Mesenchymal stem cell (in vitro differentiated cells and primary cell): ENCODE measurements around the gene RERE.

ENCODE experiments used
- DNase-seq: peaks from one replicate; pipeline ENCODE4 v3.0.0-alpha.2; 2013
- H2AFZ ChIP-seq: one replicate; pipeline ENCODE4 v1.6.1; 2013; ENCODE audit warnings: low read depth, mild to moderate bottlenecking, control low read depth, inconsistent platforms, low read length, moderate library complexity
- H2AK5ac ChIP-seq: 2 replicates; pipeline ENCODE4 v1.6.1; 2013; ENCODE audit warnings: low read length, moderate library complexity, mild to moderate bottlenecking, inconsistent platforms; ENCODE audit not compliant: severe bottlenecking
- H2BK120ac ChIP-seq: one replicate; pipeline ENCODE4 v1.6.1; 2013; ENCODE audit warnings: low read depth, mild to moderate bottlenecking, inconsistent platforms, low read length, moderate library complexity
- H2BK12ac ChIP-seq, 2 experiments: one replicate each; pipeline ENCODE4 v1.6.1; 2013; ENCODE audit warnings: inconsistent platforms in 2 of 2, low read length in 2 of 2, mild to moderate bottlenecking in 2 of 2, moderate library complexity in 2 of 2, control low read depth in 1 of 2
- H2BK15ac ChIP-seq: one replicate; pipeline ENCODE4 v1.6.1; 2013; ENCODE audit warnings: mild to moderate bottlenecking, low read depth, inconsistent platforms; ENCODE audit not compliant: poor library complexity, severe bottlenecking
- H2BK5ac ChIP-seq: 2 replicates; pipeline ENCODE4 v1.6.1; 2013; ENCODE audit warnings: low read depth, mild to moderate bottlenecking, low read length, control low read depth, inconsistent platforms; ENCODE audit not compliant: poor library complexity, severe bottlenecking
- H3K14ac ChIP-seq, 2 experiments: one replicate each; pipeline ENCODE4 v1.6.1; 2013; ENCODE audit warnings: inconsistent platforms in 2 of 2, low read length in 2 of 2, control low read depth in 1 of 2, mild to moderate bottlenecking in 1 of 2, moderate library complexity in 1 of 2
- H3K18ac ChIP-seq, 2 experiments: one replicate each; pipeline ENCODE4 v1.6.1; 2013; ENCODE audit warnings: inconsistent platforms in 2 of 2, low read length in 2 of 2, control low read depth in 1 of 2, low read depth in 1 of 2, mild to moderate bottlenecking in 1 of 2
- H3K23ac ChIP-seq, 2 experiments: one replicate each; pipeline ENCODE4 v1.6.1; 2013; ENCODE audit warnings: inconsistent platforms in 2 of 2, low read length in 2 of 2, mild to moderate bottlenecking in 2 of 2, moderate library complexity in 2 of 2, control low read depth in 1 of 2
- H3K27ac ChIP-seq: 2 replicates; pipeline ENCODE4 v1.5.1; 2013; ENCODE audit warnings: mild to moderate bottlenecking, moderate library complexity, low read length, control low read depth, inconsistent platforms; ENCODE audit not compliant: poor library complexity, severe bottlenecking
- H3K27me3 ChIP-seq, 2 experiments: 2 replicates each; pipeline versions ENCODE4 v1.6.1 to v1.7.0; 2013; ENCODE audit warnings: low read length in 2 of 2, mild to moderate bottlenecking in 2 of 2, moderate library complexity in 2 of 2, control low read depth in 1 of 2, inconsistent platforms in 1 of 2; ENCODE audit not compliant: control insufficient read depth in 1 of 2, insufficient read depth in 1 of 2
- H3K36me3 ChIP-seq, 2 experiments: 2 replicates each; pipeline versions ENCODE4 v1.6.1 to v1.7.0; 2013; ENCODE audit warnings: low read length in 2 of 2, control low read depth in 1 of 2, inconsistent platforms in 1 of 2, low read depth in 1 of 2, mild to moderate bottlenecking in 1 of 2; ENCODE audit not compliant: insufficient read depth in 2 of 2, control insufficient read depth in 1 of 2
- H3K4ac ChIP-seq, 2 experiments: one replicate each; pipeline ENCODE4 v1.6.1; 2013; ENCODE audit warnings: inconsistent platforms in 2 of 2, low read length in 2 of 2, mild to moderate bottlenecking in 2 of 2, moderate library complexity in 2 of 2, control low read depth in 1 of 2, low read depth in 1 of 2
- H3K4me1 ChIP-seq: 2 replicates; pipeline ENCODE4 v1.6.1; 2013; ENCODE audit warnings: low read depth, low read length, control low read depth; ENCODE audit not compliant: control insufficient read depth, insufficient read depth
- H3K4me2 ChIP-seq: 2 replicates; pipeline ENCODE4 v1.6.1; 2013; ENCODE audit warnings: low read length, mild to moderate bottlenecking, inconsistent platforms; ENCODE audit not compliant: poor library complexity, severe bottlenecking
- H3K4me3 ChIP-seq, 2 experiments: 2 replicates each; pipeline versions ENCODE4 v1.5.1 to v1.7.0; 2013; ENCODE audit warnings: low read length in 2 of 2, mild to moderate bottlenecking in 2 of 2, control low read depth in 1 of 2, low read depth in 1 of 2; ENCODE audit not compliant: insufficient read depth in 1 of 2
- H3K79me1 ChIP-seq: replicated peaks from 2 replicates; pipeline ENCODE4 v1.6.1; 2013; ENCODE audit warnings: mild to moderate bottlenecking, control low read depth, low read length, inconsistent platforms; ENCODE audit not compliant: poor library complexity, severe bottlenecking
- H3K9ac ChIP-seq: 2 replicates; pipeline ENCODE4 v1.7.0; 2013; ENCODE audit warnings: mild to moderate bottlenecking, low read length, moderate library complexity
- H3K9me3 ChIP-seq: 2 replicates; pipeline ENCODE4 v1.7.0; 2013; ENCODE audit warnings: mild to moderate bottlenecking, low read length; ENCODE audit not compliant: control insufficient read depth
- H4K8ac ChIP-seq: one replicate; pipeline ENCODE4 v1.6.1; 2013; ENCODE audit warnings: inconsistent platforms, mild to moderate bottlenecking, low read length, moderate library complexity
- H4K91ac ChIP-seq: one replicate; pipeline ENCODE4 v1.6.1; 2013; ENCODE audit warnings: mild to moderate bottlenecking, low read length, inconsistent platforms
- WGBS: methylation state at CpG from one replicate; pipeline ENCODE4 v1.1.7; 2013; ENCODE audit warnings: mixed read lengths; 5-methylcytosine and 5-hydroxymethylcytosine counted together

The RERE gene

DNA sequence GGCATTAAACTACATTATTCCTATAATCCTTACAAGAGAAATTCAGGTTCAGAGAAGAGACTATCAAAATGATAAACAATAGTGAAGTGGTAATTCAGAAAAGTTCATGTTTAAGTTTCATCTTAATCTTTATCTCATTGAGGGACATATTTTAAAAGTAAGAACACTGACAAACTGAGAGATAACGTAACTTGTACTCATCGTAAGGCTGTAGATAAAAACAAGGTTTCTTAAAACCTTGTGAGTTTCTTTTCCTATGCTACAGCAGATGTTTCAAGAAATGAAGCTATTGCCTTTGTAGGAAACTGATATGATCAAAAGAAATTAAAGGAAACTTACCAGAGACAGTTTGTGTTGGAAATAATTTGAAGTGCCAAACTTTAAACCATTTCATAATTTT lies 65.0 kb downstream of the RERE start:
- no peak overlapping the region for H2AK5ac ChIP-seq
- no peak overlapping the region for H3K4me3 ChIP-seq
- H3K79me1 ChIP-seq, result peaks cover 15% of the 10 kb centered on the region
- H3K4me1 ChIP-seq, result no peaks in the 10 kb centered on the region
- no peak overlapping the region for H3K14ac ChIP-seq
- H3K18ac ChIP-seq, result no peak overlapping the region
- H2BK5ac ChIP-seq, result no peak overlapping the region
- no peak overlapping the region for H3K4ac ChIP-seq
- H2BK120ac ChIP-seq, result no peak overlapping the region
- WGBS, result 100% methylated on average over 1 of the region's 2 CpGs
- no peaks in the 10 kb centered on the region for H3K36me3 ChIP-seq
- H3K9ac ChIP-seq, result no peak overlapping the region
- H2BK12ac ChIP-seq, result no peak overlapping the region
- H4K8ac ChIP-seq, result no peak overlapping the region
- no peak for DNase-seq
- H2BK15ac ChIP-seq, result no peak overlapping the region
- H3K4me2 ChIP-seq, result no peak overlapping the region
- H3K27me3 ChIP-seq, result no peaks in the 10 kb centered on the region
- no peak overlapping the region for H3K27ac ChIP-seq
- H2AFZ ChIP-seq, result no peak overlapping the region
- H4K91ac ChIP-seq, result no peak overlapping the region
- H3K23ac ChIP-seq, result no peak overlapping the region
- H3K9me3 ChIP-seq, result no peaks in the 10 kb centered on the region

GRCh38 chr1:8751984-8752383 lies 65.5 kb downstream of the RERE start:
- H3K4me3 ChIP-seq, result no peak overlapping the region
- H3K4ac ChIP-seq, result no peak overlapping the region
- H3K9ac ChIP-seq, result no peak overlapping the region
- no peak overlapping the region for H2BK12ac ChIP-seq
- no peak overlapping the region for H3K23ac ChIP-seq
- H2BK15ac ChIP-seq, result no peak overlapping the region
- H3K27me3 ChIP-seq, result no peaks in the 10 kb centered on the region
- H2BK120ac ChIP-seq, result no peak overlapping the region
- DNase-seq, result no peak
- no peak overlapping the region for H3K14ac ChIP-seq
- no peak overlapping the region for H3K18ac ChIP-seq
- H2AFZ ChIP-seq, result no peak overlapping the region
- H4K91ac ChIP-seq, result no peak overlapping the region
- no peaks in the 10 kb centered on the region for H3K9me3 ChIP-seq
- no peak overlapping the region for H3K27ac ChIP-seq
- no peaks in the 10 kb centered on the region for H3K4me1 ChIP-seq
- no peak overlapping the region for H2AK5ac ChIP-seq
- H3K36me3 ChIP-seq, result no peaks in the 10 kb centered on the region
- H4K8ac ChIP-seq, result no peak overlapping the region
- H3K4me2 ChIP-seq, result no peak overlapping the region
- peaks cover 18% of the 10 kb centered on the region for H3K79me1 ChIP-seq
- 93% methylated on average over 4 of the region's 4 CpGs for WGBS
- H2BK5ac ChIP-seq, result no peak overlapping the region

DNA sequence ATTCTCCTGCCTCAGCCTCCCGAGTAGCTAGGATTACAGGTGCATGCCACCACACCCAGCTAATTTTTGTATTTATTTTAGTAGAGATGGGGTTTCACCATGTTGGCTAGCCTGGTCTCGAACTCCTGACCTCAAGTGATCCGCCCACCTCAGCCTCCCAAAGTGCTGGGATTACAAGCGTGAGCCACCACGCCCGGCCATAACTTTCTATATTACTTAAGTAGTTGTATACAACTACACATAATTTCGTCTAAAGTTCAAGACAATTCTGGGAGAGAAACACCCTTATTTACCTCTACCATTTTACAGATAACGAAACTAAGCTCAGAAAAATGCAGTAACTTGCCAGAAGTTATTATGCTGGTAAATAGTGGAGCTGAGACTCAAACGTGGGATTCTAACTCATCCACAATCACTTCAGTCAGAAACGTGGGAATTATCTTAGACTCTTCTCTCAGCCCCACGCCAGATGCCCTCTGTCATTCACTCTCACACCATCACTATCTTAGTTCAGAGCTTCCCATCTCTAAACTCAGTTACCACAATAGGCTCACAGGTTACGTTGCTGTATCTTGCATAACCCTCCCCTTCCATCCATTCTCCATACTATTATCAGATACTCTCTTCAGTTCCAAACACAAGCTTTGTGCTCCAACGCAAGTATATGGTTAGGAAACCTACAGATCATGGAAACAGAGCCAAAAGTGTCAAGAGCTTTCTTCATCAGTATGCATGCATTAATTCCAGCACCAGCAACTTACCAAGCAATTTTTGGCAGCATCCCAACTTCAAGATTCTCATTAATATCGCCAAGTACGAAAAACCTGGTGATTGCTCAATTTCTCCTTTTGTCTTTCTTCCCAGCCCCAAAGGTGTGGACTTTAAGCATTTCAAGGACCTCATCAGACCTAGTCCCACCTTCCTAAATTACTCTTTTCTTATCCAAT lies 69.3 kb downstream of the RERE start:
- Histone ChIP-seq H4K8ac (no peak overlapping the region), H3K9ac (no peak overlapping the region), H3K79me1 (peaks cover 14% of the 10 kb centered on the region), H3K14ac (no peak overlapping the region), H3K23ac (no peak overlapping the region), H3K18ac (no peak overlapping the region), H3K4me1 (peaks cover 2% of the 10 kb centered on the region), H3K4ac (no peak overlapping the region), H2BK15ac (no peak overlapping the region), H2BK120ac (no peak overlapping the region), H4K91ac (no peak overlapping the region), H3K4me2 (no peak overlapping the region), H2AFZ (no peak overlapping the region), H3K4me3 (no peak overlapping the region), H3K9me3 (no peaks in the 10 kb centered on the region), H3K36me3 (no peaks in the 10 kb centered on the region), H2AK5ac (no peak overlapping the region), H2BK12ac (no peak overlapping the region), H2BK5ac (no peak overlapping the region), H3K27me3 (no peaks in the 10 kb centered on the region), H3K27ac (no peak overlapping the region)
- no peak for DNase-seq
- 93% methylated on average over 8 of the region's 15 CpGs for WGBS

DNA sequence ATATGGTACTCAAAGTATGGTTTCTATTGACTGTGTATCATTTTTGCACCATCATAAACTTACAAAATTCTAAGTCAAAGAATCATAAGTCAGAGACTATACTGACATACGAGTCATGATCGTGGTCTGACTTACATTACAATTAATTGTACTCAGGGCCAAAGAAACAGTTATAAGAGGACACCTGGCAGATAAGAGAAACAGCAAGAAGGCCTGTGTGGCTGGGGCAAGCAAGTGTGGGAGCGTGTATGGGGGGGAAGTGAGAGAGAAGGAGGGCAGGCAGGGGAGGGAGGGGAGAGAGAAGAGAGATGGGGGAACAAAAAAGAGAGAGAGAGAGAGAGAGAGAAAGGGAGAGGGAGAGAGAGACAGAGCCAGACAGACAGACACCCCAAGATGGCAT lies 70.9 kb downstream of the RERE start:
- Histone ChIP-seq H2BK120ac (no peak overlapping the region), H3K4me1 (peaks cover 6% of the 10 kb centered on the region), H4K91ac (no peak overlapping the region), H3K14ac (no peak overlapping the region), H3K36me3 (no peaks in the 10 kb centered on the region), H3K18ac (no peak overlapping the region), H2AK5ac (no peak overlapping the region), H3K27me3 (no peaks in the 10 kb centered on the region), H3K9me3 (no peaks in the 10 kb centered on the region), H3K4me2 (no peak overlapping the region), H4K8ac (no peak overlapping the region), H2AFZ (no peak overlapping the region), H3K27ac (no peak overlapping the region), H2BK12ac (no peak overlapping the region), H2BK15ac (no peak overlapping the region), H3K4ac (no peak overlapping the region), H3K4me3 (no peak overlapping the region), H3K23ac (no peak overlapping the region), H2BK5ac (no peak overlapping the region), H3K79me1 (peaks cover 13% of the 10 kb centered on the region), H3K9ac (no peak overlapping the region)
- 76% methylated on average over 3 of the region's 3 CpGs for WGBS
- no peak for DNase-seq
